ENCODE data around the gene SPATA31D3.
"Not testable (repeated sequence)": the region's sequence is repeated elsewhere in the genome, so short reads cannot be mapped to it uniquely, and the experiment has no call there.

DNA sequence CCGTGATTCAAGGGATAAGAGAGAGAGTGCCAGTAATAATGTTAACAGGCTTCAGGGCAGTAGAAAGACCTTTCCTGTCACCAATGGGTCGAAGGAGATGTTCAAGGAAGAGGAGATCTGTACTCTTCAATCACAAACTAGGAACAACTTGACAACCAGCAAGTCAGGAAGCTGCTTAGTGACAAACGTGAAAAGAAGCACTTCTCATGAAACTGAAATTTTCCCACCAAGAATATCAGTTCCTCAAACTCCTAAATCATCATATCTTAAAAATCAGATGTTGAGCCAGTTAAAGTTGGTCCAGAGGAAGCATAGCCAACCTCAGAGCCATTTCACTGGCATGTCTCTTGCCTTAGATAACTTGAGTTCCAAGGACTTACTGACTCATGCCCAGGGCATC lies 9.8 kb upstream of the SPATA31D3 start:
- not testable (repeated sequence) for TF ChIP-seq EZH2phosphoT487 (IDR thresholded peaks at IDR 0.05; ENCODE audit: insufficient read depth, low read depth); EZH2 (IDR thresholded peaks at IDR 0.05; ENCODE audit: insufficient read depth, poor library complexity, severe bottlenecking)

All from GM23248 (cell line).